Measurements from ENCODE around the gene ZNF414. TPM values are rescaled to one million over a fixed set of nuclear protein-coding genes. Genes with fewer than 3 reads are reported as not detected.

ZNF414 gene
- total RNA-seq, 1 donor from 2014 or later = 5.2 TPM

DNA sequence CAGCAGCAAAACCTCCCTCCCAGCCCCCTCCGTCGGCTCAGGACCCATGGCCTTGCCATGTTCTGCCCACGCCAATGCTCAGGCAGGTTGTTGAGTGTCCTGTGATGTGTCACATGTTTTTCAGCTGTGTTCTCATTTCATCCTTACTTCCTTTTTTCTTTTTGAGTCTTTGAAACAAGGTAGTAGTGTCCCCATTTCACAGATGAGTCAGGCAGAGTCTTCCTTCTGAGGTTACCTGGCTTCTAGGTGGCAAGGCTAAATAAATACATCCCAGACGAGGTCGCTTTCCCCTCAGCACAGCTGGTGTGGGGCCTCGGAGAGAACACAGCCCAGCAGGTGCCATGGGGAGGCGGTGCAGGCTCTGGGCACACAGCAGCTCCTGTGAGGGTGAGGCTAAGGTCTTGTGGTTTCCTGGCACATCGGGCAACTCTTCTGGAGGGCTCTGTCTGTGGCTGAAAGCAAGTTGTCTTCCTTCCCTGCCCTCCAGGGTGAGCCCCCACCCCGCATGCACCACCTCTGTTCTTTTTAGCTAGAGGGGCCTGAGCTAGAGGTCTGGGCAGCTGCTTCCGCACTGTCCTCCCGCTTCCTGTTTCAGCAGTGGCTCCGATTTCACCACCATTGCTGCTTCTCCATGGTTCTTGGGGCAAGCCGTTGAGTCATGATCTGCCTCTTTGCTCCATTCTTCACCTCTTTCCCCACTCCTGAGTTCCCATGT, 26.7 kb downstream of the ZNF414 start:
- no peaks in the 10 kb centered on the region for H3K27me3 ChIP-seq (ENCODE audit: control insufficient read depth, insufficient read depth, low read length)
- H3K4me3 ChIP-seq (ENCODE audit: low read depth, low read length) = no peak overlapping the region

DNA sequence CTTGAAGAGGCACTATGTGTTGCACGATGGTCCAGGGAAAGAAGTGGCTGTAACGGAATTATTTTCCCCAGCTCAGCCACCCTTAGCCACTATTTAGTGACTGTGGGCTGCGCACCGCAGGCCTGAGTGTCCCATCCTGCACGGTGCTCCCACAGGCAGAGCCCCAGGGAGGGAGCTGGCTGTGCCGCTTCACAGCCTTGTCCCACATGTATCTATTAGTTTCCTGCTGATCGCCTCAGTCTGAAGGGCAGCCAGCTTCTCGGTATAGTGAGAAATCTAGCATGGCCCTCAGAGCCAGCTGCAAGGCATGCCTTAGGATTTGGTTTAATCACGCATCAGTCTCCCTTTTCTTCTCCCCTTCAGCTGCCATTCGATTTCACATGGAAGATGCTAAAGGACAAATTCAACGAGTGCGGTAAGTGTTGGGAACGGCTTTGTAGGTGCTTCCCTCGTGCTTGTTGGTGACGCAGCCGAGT, 27.3 kb downstream of the ZNF414 start:
- TF ChIP-seq, protein P1, sequence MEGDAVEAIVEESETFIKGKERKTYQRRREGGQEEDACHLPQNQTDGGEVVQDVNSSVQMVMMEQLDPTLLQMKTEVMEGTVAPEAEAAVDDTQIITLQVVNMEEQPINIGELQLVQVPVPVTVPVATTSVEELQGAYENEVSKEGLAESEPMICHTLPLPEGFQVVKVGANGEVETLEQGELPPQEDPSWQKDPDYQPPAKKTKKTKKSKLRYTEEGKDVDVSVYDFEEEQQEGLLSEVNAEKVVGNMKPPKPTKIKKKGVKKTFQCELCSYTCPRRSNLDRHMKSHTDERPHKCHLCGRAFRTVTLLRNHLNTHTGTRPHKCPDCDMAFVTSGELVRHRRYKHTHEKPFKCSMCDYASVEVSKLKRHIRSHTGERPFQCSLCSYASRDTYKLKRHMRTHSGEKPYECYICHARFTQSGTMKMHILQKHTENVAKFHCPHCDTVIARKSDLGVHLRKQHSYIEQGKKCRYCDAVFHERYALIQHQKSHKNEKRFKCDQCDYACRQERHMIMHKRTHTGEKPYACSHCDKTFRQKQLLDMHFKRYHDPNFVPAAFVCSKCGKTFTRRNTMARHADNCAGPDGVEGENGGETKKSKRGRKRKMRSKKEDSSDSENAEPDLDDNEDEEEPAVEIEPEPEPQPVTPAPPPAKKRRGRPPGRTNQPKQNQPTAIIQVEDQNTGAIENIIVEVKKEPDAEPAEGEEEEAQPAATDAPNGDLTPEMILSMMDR (IDR thresholded peaks at IDR 0.05; ENCODE audit: insufficient read depth, low read length, poor library complexity, severe bottlenecking) = no peak
- no peak for DNase-seq (ENCODE audit: low read depth)
- Histone ChIP-seq H3K4me3 (ENCODE audit: low read depth, low read length) (no peak overlapping the region), H3K36me3 (ENCODE audit: control insufficient read depth, insufficient read depth, low read length) (peaks cover 5% of the 10 kb centered on the region), H3K27me3 (ENCODE audit: control insufficient read depth, insufficient read depth, low read length) (no peaks in the 10 kb centered on the region)

More for the DNA sequence above, 26.7 kb downstream of the ZNF414 start:
- DNase-seq (ENCODE audit: low read depth) = no peak
- peaks cover 5% of the 10 kb centered on the region for H3K36me3 ChIP-seq (ENCODE audit: control insufficient read depth, insufficient read depth, low read length)
- TF ChIP-seq, protein P1 (IDR thresholded peaks at IDR 0.05; ENCODE audit: insufficient read depth, low read length, poor library complexity, severe bottlenecking) = no peak

DNA sequence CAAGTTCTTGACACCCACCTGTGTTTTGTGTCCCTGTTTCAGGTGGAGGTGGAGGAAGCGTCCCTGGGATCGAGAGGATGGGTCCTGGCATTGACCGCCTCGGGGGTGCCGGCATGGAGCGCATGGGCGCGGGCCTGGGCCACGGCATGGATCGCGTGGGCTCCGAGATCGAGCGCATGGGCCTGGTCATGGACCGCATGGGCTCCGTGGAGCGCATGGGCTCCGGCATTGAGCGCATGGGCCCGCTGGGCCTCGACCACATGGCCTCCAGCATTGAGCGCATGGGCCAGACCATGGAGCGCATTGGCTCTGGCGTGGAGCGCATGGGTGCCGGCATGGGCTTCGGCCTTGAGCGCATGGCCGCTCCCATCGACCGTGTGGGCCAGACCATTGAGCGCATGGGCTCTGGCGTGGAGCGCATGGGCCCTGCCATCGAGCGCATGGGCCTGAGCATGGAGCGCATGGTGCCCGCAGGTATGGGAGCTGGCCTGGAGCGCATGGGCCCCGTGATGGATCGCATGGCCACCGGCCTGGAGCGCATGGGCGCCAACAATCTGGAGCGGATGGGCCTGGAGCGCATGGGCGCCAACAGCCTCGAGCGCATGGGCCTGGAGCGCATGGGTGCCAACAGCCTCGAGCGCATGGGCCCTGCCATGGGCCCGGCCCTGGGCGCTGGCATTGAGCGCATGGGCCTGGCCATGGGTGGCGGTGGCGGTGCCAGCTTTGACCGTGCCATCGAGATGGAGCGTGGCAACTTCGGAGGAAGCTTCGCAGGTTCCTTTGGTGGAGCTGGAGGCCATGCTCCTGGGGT, 28.2 kb downstream of the ZNF414 start:
- peaks cover 5% of the 10 kb centered on the region for H3K36me3 ChIP-seq (ENCODE audit: control insufficient read depth, insufficient read depth, low read length)

DNA sequence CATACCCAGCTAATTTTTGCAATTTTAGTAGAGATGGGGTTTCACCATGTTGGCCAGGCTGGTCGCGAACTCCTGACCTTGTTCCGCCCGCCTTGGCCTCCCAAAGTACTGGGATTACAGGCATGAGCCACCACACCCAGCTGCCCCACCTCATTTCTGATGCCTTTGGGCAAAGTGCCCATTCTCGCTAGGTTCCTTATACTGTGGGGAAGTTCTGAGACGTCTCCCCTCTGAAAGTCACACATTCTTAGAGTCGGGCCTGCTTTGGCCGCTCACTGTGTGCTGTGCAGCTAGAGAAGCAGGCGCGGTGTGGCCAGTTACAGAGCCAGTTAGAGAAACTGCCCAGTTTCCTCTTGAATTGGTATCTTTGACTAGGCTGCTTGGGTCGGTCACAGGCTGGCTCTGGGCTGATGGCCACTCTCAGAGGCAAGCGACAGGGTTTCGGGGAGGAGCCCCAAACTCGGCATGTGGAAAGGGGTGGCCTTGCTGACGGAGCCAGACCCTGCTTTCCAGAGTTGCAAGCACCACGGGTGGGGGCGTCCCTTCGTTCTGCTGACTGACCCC, 29.6 kb downstream of the ZNF414 start:
- no peaks in the 10 kb centered on the region for H3K27me3 ChIP-seq (ENCODE audit: control insufficient read depth, insufficient read depth, low read length)
- TF ChIP-seq, protein P1 (IDR thresholded peaks at IDR 0.05; ENCODE audit: insufficient read depth, low read length, poor library complexity, severe bottlenecking) = no peak
- no peak for DNase-seq (ENCODE audit: low read depth)
- H3K36me3 ChIP-seq (ENCODE audit: control insufficient read depth, insufficient read depth, low read length) = peaks cover 5% of the 10 kb centered on the region
- no peak overlapping the region for H3K4me3 ChIP-seq (ENCODE audit: low read depth, low read length)

More for the DNA sequence above, 28.2 kb downstream of the ZNF414 start:
- TF ChIP-seq, protein P1 (IDR thresholded peaks at IDR 0.05; ENCODE audit: insufficient read depth, low read length, poor library complexity, severe bottlenecking) = no peak
- DNase-seq (ENCODE audit: low read depth) = no peak
- H3K4me3 ChIP-seq (ENCODE audit: low read depth, low read length) = no peak overlapping the region
- no peaks in the 10 kb centered on the region for H3K27me3 ChIP-seq (ENCODE audit: control insufficient read depth, insufficient read depth, low read length)

DNA sequence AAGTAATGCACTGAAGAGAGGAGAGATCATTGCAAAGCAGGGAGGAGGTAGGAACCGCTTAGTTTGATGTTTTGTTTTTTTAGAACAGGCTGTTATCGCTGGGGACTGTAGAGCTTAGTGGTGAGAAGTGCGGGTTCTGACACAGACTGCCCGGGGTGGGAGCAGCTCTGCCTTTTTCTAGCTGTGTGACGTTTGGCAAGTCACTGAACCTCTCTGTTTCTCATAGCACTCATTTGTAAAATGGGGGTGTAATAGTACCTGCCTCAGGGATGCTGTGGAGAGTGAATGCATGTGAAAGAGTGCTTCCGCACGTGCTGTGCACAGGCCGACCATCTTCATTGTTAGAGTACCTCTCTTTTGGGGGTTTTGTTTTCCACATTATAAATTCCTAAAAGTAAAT, 30.8 kb downstream of the ZNF414 start:
- Histone ChIP-seq H3K4me3 (ENCODE audit: low read depth, low read length) (no peak overlapping the region), H3K27me3 (ENCODE audit: control insufficient read depth, insufficient read depth, low read length) (no peaks in the 10 kb centered on the region), H3K36me3 (ENCODE audit: control insufficient read depth, insufficient read depth, low read length) (peaks cover 5% of the 10 kb centered on the region)
- TF ChIP-seq, protein P1 (IDR thresholded peaks at IDR 0.05; ENCODE audit: insufficient read depth, low read length, poor library complexity, severe bottlenecking) = no peak
- no peak for DNase-seq (ENCODE audit: low read depth)
